ENCODE data around the gene ANKRD6.
"Not testable (repeated sequence)": the region's sequence is repeated elsewhere in the genome, so short reads cannot be mapped to it uniquely, and the experiment has no call there.

The ANKRD6 gene

GRCh38 chr6:89432875-89433251 lies at the start of gene ANKRD6:
Gene ANKRD6, plus strand, starts transcription at chr6:89433152. Its CDS starts 133,825 bp downstream, at chr6:89566977.
- peak; percentile 8 for DNase-seq (ENCODE audit: low read depth)

GRCh38 chr6:89385156-89385667 lies 47.7 kb upstream of the ANKRD6 start:
- DNase-seq (ENCODE audit: low read depth): peak; percentile 4

- no peak for DNase-seq (ENCODE audit: low read depth)
These were observed 47.1 kb upstream of the ANKRD6 start for GRCh38 chr6:89385846-89386245.

GRCh38 chr6:89386917-89387491 lies 45.9 kb upstream of the ANKRD6 start:
- no peak for DNase-seq (ENCODE audit: low read depth)

- no peak for DNase-seq (ENCODE audit: low read depth)
These were observed 45.3 kb upstream of the ANKRD6 start for GRCh38 chr6:89387516-89388201.

- no peak for DNase-seq (ENCODE audit: low read depth)
These were observed 44.1 kb upstream of the ANKRD6 start for GRCh38 chr6:89388846-89389245.

GRCh38 chr6:89392823-89393222 lies 40.1 kb upstream of the ANKRD6 start:
- no peak for DNase-seq (ENCODE audit: low read depth)

- no peak for DNase-seq (ENCODE audit: low read depth)
These were observed 39.3 kb upstream of the ANKRD6 start for GRCh38 chr6:89393659-89394058.

GRCh38 chr6:89397884-89398283 lies 35.1 kb upstream of the ANKRD6 start:
- DNase-seq (ENCODE audit: low read depth): not testable (repeated sequence)

GRCh38 chr6:89398762-89399525 lies 34.0 kb upstream of the ANKRD6 start:
- DNase-seq (ENCODE audit: low read depth): no peak

GRCh38 chr6:89400050-89400449 lies 32.9 kb upstream of the ANKRD6 start:
- DNase-seq (ENCODE audit: low read depth): no peak

- no peak for DNase-seq (ENCODE audit: low read depth)
These were observed 32.0 kb upstream of the ANKRD6 start for GRCh38 chr6:89400912-89401399.

- no peak for DNase-seq (ENCODE audit: low read depth)
These were observed 30.2 kb upstream of the ANKRD6 start for GRCh38 chr6:89402776-89403175.

GRCh38 chr6:89404512-89404911 lies 28.4 kb upstream of the ANKRD6 start:
- no peak for DNase-seq (ENCODE audit: low read depth)

GRCh38 chr6:89406141-89406540 lies 26.8 kb upstream of the ANKRD6 start:
- DNase-seq (ENCODE audit: low read depth): no peak

GRCh38 chr6:89409461-89410035 lies 23.4 kb upstream of the ANKRD6 start:
- DNase-seq (ENCODE audit: low read depth): no peak

- no peak for DNase-seq (ENCODE audit: low read depth)
These were observed 22.7 kb upstream of the ANKRD6 start for GRCh38 chr6:89410231-89410761.

GRCh38 chr6:89410788-89411144 lies 22.2 kb upstream of the ANKRD6 start:
- no peak for DNase-seq (ENCODE audit: low read depth)

GRCh38 chr6:89411145-89412070 lies 21.5 kb upstream of the ANKRD6 start:
- no peak for DNase-seq (ENCODE audit: low read depth)

GRCh38 chr6:89412071-89413005 lies 20.6 kb upstream of the ANKRD6 start, which contains the start of gene RRAGD:
Gene RRAGD, minus strand, starts transcription at chr6:89412273. Its CDS starts 280 bp downstream, at chr6:89411993.
- no peak for DNase-seq (ENCODE audit: low read depth)

Data from amniotic epithelial cell (primary cell).